OCI-LY1 (cell line): Measurements from ENCODE around the gene LEP.
"Not testable (repeated sequence)": the region's sequence is repeated elsewhere in the genome, so short reads cannot be mapped to it uniquely, and the experiment has no call there.

Experiments used
- H2AFZ ChIP-seq: fragments of 200-600 bp; sonication (generic), shearing (Covaris generic); 2 replicates; pipeline ENCODE4 v1.6.0; 2014; ENCODE audit warnings: antibody characterized with exemption, mild to moderate bottlenecking, low read length
- H3F3A ChIP-seq: fragments of 200-600 bp; sonication (generic), shearing (Covaris generic); 2 replicates; pipeline ENCODE4 v1.6.0; 2014; ENCODE audit warnings: mild to moderate bottlenecking, antibody characterized with exemption, low read length, moderate library complexity; ENCODE audit not compliant: insufficient read depth
- H3K27ac ChIP-seq: fragments of 200-600 bp; sonication (generic); 2 replicates; pipeline ENCODE4 v1.5.1; 2014; ENCODE audit warnings: low read length, mixed run types, mild to moderate bottlenecking, low read depth; ENCODE audit not compliant: poor library complexity, severe bottlenecking
- H3K27me3 ChIP-seq: fragments of 200-600 bp; sonication (generic); 2 replicates; pipeline ENCODE4 v1.6.0; 2014; ENCODE audit warnings: antibody characterized with exemption, mild to moderate bottlenecking, low read length, moderate library complexity; ENCODE audit not compliant: insufficient read depth
- H3K36me3 ChIP-seq: fragments of 200-600 bp; sonication (generic); 2 replicates; pipeline ENCODE4 v1.6.1; 2014; ENCODE audit warnings: mild to moderate bottlenecking, antibody characterized with exemption, low read length, moderate library complexity, mixed read lengths; ENCODE audit not compliant: insufficient read depth
- H3K4me1 ChIP-seq: fragments of 200-600 bp; sonication (generic); 2 replicates; pipeline ENCODE4 v1.5.1; 2014; ENCODE audit warnings: mild to moderate bottlenecking, low read length, moderate library complexity; ENCODE audit not compliant: insufficient read depth, severe bottlenecking
- H3K4me2 ChIP-seq: fragments of 200-600 bp; sonication (generic), shearing (Covaris generic); 2 replicates; pipeline ENCODE4 v1.6.1; 2014; ENCODE audit warnings: low read length
- H3K4me3 ChIP-seq: fragments of 200-600 bp; sonication (generic); 2 replicates; pipeline ENCODE4 v1.5.1; 2014; ENCODE audit warnings: low read length, low read depth, mild to moderate bottlenecking, mixed read lengths; ENCODE audit not compliant: poor library complexity, severe bottlenecking
- H3K79me2 ChIP-seq: fragments of 200-600 bp; shearing (Covaris generic); 2 replicates; pipeline ENCODE4 v1.6.1; 2016; ENCODE audit warnings: mixed run types, low read length, mixed read lengths; ENCODE audit not compliant: insufficient read depth
- H3K9ac ChIP-seq: fragments of 200-600 bp; sonication (generic), shearing (Covaris generic); 2 replicates; pipeline ENCODE4 v1.6.1; 2014; ENCODE audit warnings: mild to moderate bottlenecking, low read length, mixed read lengths
- H3K9me2 ChIP-seq: fragments of 200-600 bp; sonication (generic), shearing (Covaris generic); 2 replicates; pipeline ENCODE4 v1.6.1; 2014; ENCODE audit warnings: low read depth, mild to moderate bottlenecking, low read length, mixed read lengths
- H3K9me3 ChIP-seq: fragments of 200-600 bp; shearing (Covaris generic); 2 replicates; pipeline ENCODE4 v1.6.1; 2014; ENCODE audit warnings: low read length, mixed read lengths
- H4K20me1 ChIP-seq: fragments of 200-600 bp; sonication (generic), shearing (Covaris generic); 2 replicates; pipeline ENCODE4 v1.6.0; 2016; ENCODE audit warnings: mild to moderate bottlenecking, low read length; ENCODE audit not compliant: insufficient read depth
- CTCF ChIP-seq: fragments of 200-600 bp; sonication (generic), shearing (Covaris generic); IDR thresholded peaks from 2 replicates; pipeline ENCODE4 v1.5.1; 2017; ENCODE audit warnings: mild to moderate bottlenecking, antibody characterized with exemption, low read length, moderate library complexity, mixed read lengths
- EZH2 ChIP-seq: fragments of 200-600 bp; sonication (generic), shearing (Covaris generic); IDR thresholded peaks from 2 replicates; pipeline ENCODE4 v1.8.0; 2017; ENCODE audit warnings: borderline replicate concordance, mixed run types, mild to moderate bottlenecking, antibody characterized with exemption, low read length, moderate library complexity, mixed read lengths

Gene LEP

GRCh38 chr7:128235471-128235870, 5.6 kb upstream of the LEP start:
- Histone ChIP-seq H3K9me2 (no peaks in the 10 kb centered on the region), H3K79me2 (no peaks in the 10 kb centered on the region), H2AFZ (no peak overlapping the region), H3K9me3 (peaks cover 11% of the 10 kb centered on the region), H3K4me1 (peaks cover 13% of the 10 kb centered on the region), H3K27ac (no peak overlapping the region), H3K4me3 (no peak overlapping the region), H3K27me3 (no peaks in the 10 kb centered on the region; the same call in 1 of the 2 replicates), H4K20me1 (no peaks in the 10 kb centered on the region), H3K36me3 (peaks cover 5% of the 10 kb centered on the region; the same call in 1 of the 2 replicates), H3F3A (no peaks in the 10 kb centered on the region), H3K9ac (no peak overlapping the region), H3K4me2 (no peak overlapping the region)
- no peak for TF ChIP-seq EZH2

- no peak overlapping the region for H3K9ac ChIP-seq
- H3K4me3 ChIP-seq, result no peak overlapping the region
- H3K9me2 ChIP-seq, result no peaks in the 10 kb centered on the region
- no peak overlapping the region for H2AFZ ChIP-seq
- H4K20me1 ChIP-seq, result no peaks in the 10 kb centered on the region
- H3K9me3 ChIP-seq, result peaks cover 12% of the 10 kb centered on the region
- H3K4me1 ChIP-seq, result peaks cover 13% of the 10 kb centered on the region
- H3K4me2 ChIP-seq, result no peak overlapping the region
- H3K27me3 ChIP-seq, result peaks cover 5% of the 10 kb centered on the region
- H3F3A ChIP-seq, result no peaks in the 10 kb centered on the region
- H3K36me3 ChIP-seq, result peaks cover 5% of the 10 kb centered on the region; the same call in 1 of the 2 replicates
- no peak for TF ChIP-seq EZH2
- H3K79me2 ChIP-seq, result no peaks in the 10 kb centered on the region
- H3K27ac ChIP-seq, result no peak overlapping the region
Measured at GRCh38 chr7:128236924-128237586, 4.0 kb upstream of the LEP start.

- Histone ChIP-seq H3K27me3 (peaks cover 24% of the 10 kb centered on the region), H3K9me3 (peaks cover 12% of the 10 kb centered on the region), H3K4me1 (peaks cover 13% of the 10 kb centered on the region)
- H3K27ac ChIP-seq, H4K20me1 ChIP-seq, H3K36me3 ChIP-seq, H3F3A ChIP-seq, H3K79me2 ChIP-seq, H3K4me3 ChIP-seq, H2AFZ ChIP-seq, H3K9ac ChIP-seq, H3K4me2 ChIP-seq, H3K9me2 ChIP-seq: not testable (repeated sequence)
Measured at GRCh38 chr7:128239146-128239545, 1.9 kb upstream of the LEP start.

GRCh38 chr7:128242661-128243060, 1.6 kb downstream of the LEP start:
- Histone ChIP-seq H3K4me3 (no peak overlapping the region), H2AFZ (no peak overlapping the region), H3K9me2 (no peaks in the 10 kb centered on the region), H3K9ac (no peak overlapping the region), H3K9me3 (peaks cover 12% of the 10 kb centered on the region), H3K4me1 (peaks cover 2% of the 10 kb centered on the region), H3K27ac (no peak overlapping the region), H3F3A (no peaks in the 10 kb centered on the region), H3K36me3 (peaks cover 5% of the 10 kb centered on the region; the same call in 1 of the 2 replicates), H4K20me1 (no peaks in the 10 kb centered on the region), H3K27me3 (peaks cover 24% of the 10 kb centered on the region), H3K79me2 (no peaks in the 10 kb centered on the region), H3K4me2 (no peak overlapping the region)
- TF ChIP-seq EZH2 (no peak), CTCF (no peak)
